ENCODE measurements around the gene PRLR. TPM values are rescaled to one million over a fixed set of nuclear protein-coding genes. Genes with fewer than 3 reads are reported as not detected.
"Not testable (repeated sequence)": the region's sequence is repeated elsewhere in the genome, so short reads cannot be mapped to it uniquely, and the experiment has no call there.

PRLR gene
- not detected in 2 replicates for total RNA-seq (2014; rRNA removed; shearing (Covaris generic); ENCODE audit: low replicate concordance)

GRCh38 chr5:35230038-35230611 lies at the start of gene PRLR:
PRLR (minus strand) TSS chr5:35230487; CDS start chr5:35089620, 140,867 bp downstream.
- in situ Hi-C loops (cut with HindIII; ENCODE audit: low pct_unique_long_range_greater_than_20kb, low sequenced_read_pairs): no loop called here
- DNase-seq (ENCODE audit: low read depth): peak; percentile 18

- in situ Hi-C loops (cut with HindIII; ENCODE audit: low pct_unique_long_range_greater_than_20kb, low sequenced_read_pairs): no loop called here
- no peak for DNase-seq (ENCODE audit: low read depth)
These were observed 44.7 kb upstream of the PRLR start for GRCh38 chr5:35274839-35275509.

DNA sequence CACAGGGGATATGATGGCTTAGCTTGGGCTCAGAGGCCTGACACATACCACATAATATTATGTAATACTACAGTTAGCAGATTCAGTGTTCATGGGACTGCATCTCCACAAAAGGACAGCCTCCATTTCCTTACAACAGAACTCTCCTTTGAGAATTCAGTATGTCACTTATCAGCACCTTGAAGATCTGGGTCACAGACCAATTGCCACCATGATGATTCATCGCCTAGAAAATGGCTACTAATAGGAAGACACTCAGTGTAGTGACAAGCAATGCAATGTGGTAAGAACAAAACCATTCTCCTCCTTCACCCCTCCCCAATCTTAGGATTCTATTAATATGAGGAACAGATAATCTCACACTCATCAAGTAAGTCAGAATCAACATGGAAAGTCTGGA lies 38.7 kb upstream of the PRLR start:
- in situ Hi-C loops (cut with HindIII; ENCODE audit: low pct_unique_long_range_greater_than_20kb, low sequenced_read_pairs): no loop called here
- no peak for DNase-seq (ENCODE audit: low read depth)

DNA sequence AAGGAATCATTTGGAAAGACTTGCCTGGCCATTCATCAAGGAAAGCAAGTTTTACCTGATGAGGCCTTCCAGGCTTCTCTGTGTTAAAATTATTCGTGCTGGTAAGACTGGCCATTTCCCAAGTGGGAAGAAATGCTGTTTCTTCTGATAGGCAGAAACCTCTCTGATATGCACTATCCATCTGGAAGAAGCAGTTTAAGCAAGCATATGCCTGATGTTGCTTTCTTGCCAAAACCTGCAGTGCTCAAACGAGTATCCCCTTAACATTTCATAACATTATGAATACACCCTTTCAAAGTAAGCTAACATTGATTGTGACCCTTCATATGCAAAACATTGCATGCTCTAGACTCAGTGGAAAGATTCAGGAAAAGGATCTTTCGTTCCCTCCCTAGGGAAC lies 36.0 kb upstream of the PRLR start:
- in situ Hi-C loops (cut with HindIII; ENCODE audit: low pct_unique_long_range_greater_than_20kb, low sequenced_read_pairs): no loop called here
- DNase-seq (ENCODE audit: low read depth): no peak

DNA sequence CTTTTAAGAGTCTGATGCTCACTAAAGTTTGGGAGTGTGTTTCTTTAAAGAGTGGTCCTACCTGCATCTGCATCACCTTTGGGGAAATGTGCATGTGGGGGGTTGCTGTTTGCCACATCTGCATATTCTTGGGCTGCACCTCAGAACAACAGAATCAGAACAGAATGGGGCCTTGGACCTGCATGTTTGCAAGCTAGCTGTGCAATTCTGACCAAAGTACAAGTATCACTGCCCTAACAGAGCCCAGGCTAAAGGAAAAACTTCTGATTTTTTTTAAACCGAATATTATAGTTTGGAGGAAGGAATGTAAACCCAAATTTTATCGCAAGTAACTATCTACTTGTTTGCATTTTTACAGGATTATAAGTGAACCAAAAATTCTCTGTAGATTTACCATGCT lies 34.2 kb upstream of the PRLR start:
- in situ Hi-C loops (cut with HindIII; ENCODE audit: low pct_unique_long_range_greater_than_20kb, low sequenced_read_pairs): no loop called here
- no peak for DNase-seq (ENCODE audit: low read depth)

DNA sequence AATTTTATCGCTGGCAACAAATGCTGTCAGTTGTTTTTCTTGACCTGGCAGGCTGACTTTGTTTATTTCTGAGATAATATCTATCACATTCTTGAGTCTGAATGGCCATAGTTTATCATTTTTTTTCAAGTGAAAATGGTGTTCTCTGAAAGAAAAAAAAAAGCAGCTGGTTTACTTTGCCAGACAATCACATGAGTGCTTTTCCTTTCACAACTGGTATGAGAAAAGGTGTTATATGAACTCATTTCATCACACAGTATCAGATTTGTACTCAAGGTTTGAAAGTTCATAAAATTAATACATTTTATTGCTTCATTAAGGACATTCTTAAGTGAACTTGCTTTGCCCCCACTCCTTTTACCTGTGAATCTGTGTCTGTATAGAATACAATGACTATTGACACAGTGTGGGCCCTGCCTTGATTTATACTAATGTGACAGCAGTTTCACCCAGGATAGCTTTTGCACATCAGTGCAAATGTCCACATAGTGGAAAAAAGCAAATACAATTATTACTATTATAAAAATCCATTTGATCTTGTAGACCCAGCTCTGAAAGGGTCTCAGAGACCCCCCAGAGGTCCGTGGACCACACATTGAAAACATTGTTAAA lies 33.1 kb upstream of the PRLR start:
- DNase-seq (ENCODE audit: low read depth): no peak
- in situ Hi-C loops (cut with HindIII; ENCODE audit: low pct_unique_long_range_greater_than_20kb, low sequenced_read_pairs): no loop called here

DNA sequence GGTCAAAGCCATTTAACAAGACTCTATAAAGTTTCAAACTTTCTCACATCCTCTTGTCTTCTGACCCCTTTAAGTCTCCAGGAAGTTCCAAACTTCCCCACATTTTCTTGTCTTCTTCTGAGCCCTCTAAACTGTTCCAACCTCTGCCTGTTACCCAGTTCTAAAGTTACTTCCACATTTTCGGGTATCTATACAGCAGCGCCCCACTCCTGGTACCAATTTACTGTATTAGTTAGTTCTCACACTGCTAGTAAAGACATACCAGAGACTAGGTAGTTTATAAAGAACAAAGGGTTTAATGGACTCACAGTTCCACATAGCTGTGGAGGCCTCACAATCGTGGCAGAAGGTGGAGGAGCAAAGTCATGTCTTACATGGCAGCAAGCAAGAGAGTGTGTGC lies 23.3 kb upstream of the PRLR start:
- in situ Hi-C loops (cut with HindIII; ENCODE audit: low pct_unique_long_range_greater_than_20kb, low sequenced_read_pairs): no loop called here
- DNase-seq (ENCODE audit: low read depth): no peak

- DNase-seq (ENCODE audit: low read depth): no peak
- in situ Hi-C loops (cut with HindIII; ENCODE audit: low pct_unique_long_range_greater_than_20kb, low sequenced_read_pairs): no loop called here
These were observed 22.7 kb upstream of the PRLR start for GRCh38 chr5:35252963-35253362.

GRCh38 chr5:35248843-35249780 lies 18.8 kb upstream of the PRLR start:
- in situ Hi-C loops (cut with HindIII; ENCODE audit: low pct_unique_long_range_greater_than_20kb, low sequenced_read_pairs): no loop called here
- DNase-seq (ENCODE audit: low read depth): peak; percentile 18

DNA sequence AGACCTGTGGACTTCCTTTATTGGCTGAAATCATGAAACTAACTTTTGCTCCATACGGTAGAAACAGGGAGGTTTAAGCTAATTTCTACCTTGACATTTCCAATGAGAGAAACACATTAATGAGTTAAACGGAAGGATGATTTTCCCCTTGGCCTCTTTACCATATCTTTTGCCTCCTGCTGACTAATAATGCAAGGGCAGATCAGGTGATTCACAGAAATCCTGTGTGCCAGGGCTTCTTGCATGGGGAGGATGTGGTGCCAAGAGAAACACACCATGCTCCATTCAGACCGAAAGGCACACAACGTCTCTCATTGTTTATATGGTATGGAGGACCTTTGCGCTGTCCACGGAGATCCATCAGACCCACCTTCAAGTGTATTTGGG lies 17.4 kb upstream of the PRLR start:
- in situ Hi-C loops (cut with HindIII; ENCODE audit: low pct_unique_long_range_greater_than_20kb, low sequenced_read_pairs): no loop called here
- no peak for DNase-seq (ENCODE audit: low read depth)

GRCh38 chr5:35246900-35247647 lies 16.8 kb upstream of the PRLR start:
- no peak for DNase-seq (ENCODE audit: low read depth)
- in situ Hi-C loops (cut with HindIII; ENCODE audit: low pct_unique_long_range_greater_than_20kb, low sequenced_read_pairs): no loop called here

DNA sequence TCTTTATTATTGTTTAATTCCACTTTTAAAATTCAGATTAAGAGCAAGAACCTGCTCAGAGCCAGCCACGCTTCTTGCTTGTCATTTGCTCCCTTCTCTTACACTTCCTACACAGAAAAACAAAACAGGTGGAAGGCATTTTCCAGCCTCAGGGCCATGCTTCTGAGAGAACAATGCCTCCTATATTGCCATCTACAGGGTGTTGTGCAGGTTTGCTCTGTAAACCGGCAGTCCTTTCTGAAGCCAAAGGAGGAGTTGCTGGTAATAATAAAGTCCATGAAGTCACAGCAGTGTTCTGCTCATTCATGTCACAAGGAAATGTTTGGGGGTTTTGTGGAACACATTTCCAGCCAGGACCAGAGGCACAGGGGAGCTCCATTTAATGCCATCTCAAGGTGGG lies 16.1 kb upstream of the PRLR start:
- no peak for DNase-seq (ENCODE audit: low read depth)
- in situ Hi-C loops (cut with HindIII; ENCODE audit: low pct_unique_long_range_greater_than_20kb, low sequenced_read_pairs): no loop called here

DNA sequence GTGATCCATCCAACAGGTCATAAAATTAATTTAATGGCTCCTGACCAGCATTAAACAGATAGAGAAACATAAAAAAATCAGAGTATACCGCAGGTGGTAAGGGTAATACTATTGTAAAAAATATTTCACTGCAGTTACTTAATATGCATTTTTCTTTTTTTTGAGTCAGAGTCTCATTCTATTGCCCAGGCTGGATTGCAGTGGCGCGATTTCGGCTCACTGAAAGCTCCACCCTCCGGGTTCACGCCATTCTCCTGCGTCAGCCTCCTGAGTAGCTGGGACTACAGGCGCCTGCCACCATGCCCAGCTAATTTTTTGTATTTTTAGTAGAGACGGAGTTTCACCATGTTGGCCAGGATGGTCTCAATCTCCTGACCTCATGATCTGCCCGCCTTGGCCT lies 15.1 kb upstream of the PRLR start:
- in situ Hi-C loops (cut with HindIII; ENCODE audit: low pct_unique_long_range_greater_than_20kb, low sequenced_read_pairs): not testable (repeated sequence)

DNA sequence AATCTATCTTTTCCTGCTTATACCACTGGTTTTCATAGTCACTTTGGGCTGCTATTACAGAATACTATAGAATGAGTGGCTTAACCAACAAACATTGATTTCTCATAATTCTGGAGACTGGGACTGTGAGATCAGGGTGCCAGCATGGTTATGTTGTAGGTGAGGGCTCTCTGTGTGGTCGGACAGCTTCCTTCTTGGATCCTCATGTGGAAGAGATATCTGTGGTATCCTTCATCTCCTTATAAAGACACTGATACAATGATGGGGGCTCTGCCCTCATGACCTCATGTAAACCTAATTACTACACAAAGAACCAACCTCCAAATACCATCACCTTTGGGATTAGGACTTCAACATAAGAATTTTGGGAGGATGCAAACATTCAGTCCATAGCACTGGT lies 13.9 kb upstream of the PRLR start:
- in situ Hi-C loops (cut with HindIII; ENCODE audit: low pct_unique_long_range_greater_than_20kb, low sequenced_read_pairs): no loop called here
- no peak for DNase-seq (ENCODE audit: low read depth)

More for the DNA sequence above, 15.1 kb upstream of the PRLR start:
- DNase-seq (ENCODE audit: low read depth): not testable (repeated sequence)

DNA sequence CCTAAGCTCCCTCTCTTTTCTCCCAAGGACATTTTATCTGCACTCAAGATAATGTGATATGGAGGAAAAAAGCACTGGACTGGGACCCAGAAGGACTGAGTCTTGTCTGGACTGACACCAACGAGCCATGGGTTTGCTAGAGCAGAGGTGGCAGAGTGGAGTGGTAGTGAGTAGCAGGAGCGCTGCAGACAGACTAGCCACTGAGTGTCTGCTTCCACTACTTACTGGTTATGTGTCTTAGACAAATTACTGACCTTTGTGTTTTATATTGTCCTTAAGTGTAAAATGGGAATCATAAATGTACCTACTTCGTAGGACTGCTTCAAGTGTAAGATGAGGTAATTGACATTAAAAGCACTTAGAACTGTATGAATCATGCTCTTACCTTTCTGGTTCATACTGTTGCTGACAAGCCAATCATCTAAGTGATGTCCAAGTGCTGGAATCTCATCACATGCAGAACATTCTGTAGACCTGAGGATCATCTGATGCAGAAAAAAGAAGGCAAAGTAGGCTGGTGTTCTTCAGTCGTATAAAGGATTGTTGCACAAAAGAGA lies 12.5 kb upstream of the PRLR start:
- in situ Hi-C loops (cut with HindIII; ENCODE audit: low pct_unique_long_range_greater_than_20kb, low sequenced_read_pairs): no loop called here
- no peak for DNase-seq (ENCODE audit: low read depth)

DNA sequence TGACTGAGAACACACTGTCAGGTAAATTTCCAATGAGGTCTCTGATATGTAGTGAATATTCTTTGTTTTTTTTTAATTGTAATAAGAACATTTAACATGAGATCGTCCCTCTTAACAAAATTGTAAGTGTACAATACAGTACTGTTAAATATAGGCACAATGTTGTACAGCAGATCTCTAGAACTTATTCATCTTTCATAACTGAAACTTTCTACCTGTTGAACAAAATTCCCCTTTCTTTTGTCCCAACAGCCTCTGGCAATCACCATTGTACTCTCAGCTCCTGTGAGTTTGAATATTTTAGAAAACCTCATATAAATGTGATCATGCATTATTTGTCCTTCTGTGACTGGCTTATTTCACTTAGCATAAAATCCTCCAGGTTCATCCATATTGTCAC lies 10.6 kb upstream of the PRLR start:
- in situ Hi-C loops (cut with HindIII; ENCODE audit: low pct_unique_long_range_greater_than_20kb, low sequenced_read_pairs): no loop called here

DNA sequence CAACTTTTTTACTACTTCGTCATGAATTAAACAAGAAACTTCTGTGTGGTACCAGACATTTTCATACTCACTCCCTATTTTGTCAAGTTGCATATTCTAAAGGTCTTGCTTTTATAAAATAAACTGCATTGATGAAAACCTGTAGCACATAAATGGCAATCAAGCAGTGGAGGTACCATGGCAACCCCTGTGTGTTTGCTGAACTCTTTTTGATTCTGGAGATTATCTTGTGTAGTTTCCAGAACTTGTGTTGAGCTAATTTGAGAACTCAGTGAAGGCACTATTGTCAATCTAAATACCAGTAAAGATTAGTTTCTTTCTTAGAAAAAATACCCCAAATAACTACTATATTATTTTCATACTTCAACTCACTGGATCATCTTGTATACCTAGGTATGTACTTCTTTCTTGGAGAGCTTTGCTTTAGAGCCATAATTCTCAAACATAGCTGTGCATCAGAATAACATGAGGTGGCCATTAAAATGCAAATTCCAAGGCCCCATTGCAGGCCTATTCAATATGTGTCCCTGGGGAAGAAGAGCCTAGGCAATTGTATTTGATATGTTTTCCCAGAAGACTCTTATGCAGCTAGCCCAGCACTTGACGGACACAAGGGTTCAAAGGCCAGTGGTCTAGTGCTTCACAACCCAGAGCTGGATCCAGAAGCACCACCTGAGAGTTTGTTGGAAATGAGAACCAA lies 9.8 kb upstream of the PRLR start:
- no peak for DNase-seq (ENCODE audit: low read depth)
- in situ Hi-C loops (cut with HindIII; ENCODE audit: low pct_unique_long_range_greater_than_20kb, low sequenced_read_pairs): no loop called here

More for the DNA sequence above, 10.6 kb upstream of the PRLR start:
- no peak for DNase-seq (ENCODE audit: low read depth)

All from Caki2 (cell line).